ENCODE data around the gene SLC25A30.

- TF ChIP-seq, protein P1, sequence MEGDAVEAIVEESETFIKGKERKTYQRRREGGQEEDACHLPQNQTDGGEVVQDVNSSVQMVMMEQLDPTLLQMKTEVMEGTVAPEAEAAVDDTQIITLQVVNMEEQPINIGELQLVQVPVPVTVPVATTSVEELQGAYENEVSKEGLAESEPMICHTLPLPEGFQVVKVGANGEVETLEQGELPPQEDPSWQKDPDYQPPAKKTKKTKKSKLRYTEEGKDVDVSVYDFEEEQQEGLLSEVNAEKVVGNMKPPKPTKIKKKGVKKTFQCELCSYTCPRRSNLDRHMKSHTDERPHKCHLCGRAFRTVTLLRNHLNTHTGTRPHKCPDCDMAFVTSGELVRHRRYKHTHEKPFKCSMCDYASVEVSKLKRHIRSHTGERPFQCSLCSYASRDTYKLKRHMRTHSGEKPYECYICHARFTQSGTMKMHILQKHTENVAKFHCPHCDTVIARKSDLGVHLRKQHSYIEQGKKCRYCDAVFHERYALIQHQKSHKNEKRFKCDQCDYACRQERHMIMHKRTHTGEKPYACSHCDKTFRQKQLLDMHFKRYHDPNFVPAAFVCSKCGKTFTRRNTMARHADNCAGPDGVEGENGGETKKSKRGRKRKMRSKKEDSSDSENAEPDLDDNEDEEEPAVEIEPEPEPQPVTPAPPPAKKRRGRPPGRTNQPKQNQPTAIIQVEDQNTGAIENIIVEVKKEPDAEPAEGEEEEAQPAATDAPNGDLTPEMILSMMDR (conservative IDR thresholded peaks at IDR 0.05) = no peak
- TF ChIP-seq ZFX (IDR thresholded peaks at IDR 0.05) = no peak
Measured at GRCh38 chr13:45369116-45369515, 49.1 kb downstream of the SLC25A30 start.

All from C4-2B (cell line).